GM23338 (cell line): Measurements from ENCODE around the gene USP2. TPM values are rescaled to one million over a fixed set of nuclear protein-coding genes. Genes with fewer than 3 reads are reported as not detected.

ENCODE experiments used
- ATAC-seq: fragments of 200-7000 bp; cut with Tn5 transposase; 3 replicates; pipeline ENCODE4 v1.9.1; 2020
- DNase-seq: peaks from one replicate; pipeline ENCODE4 v3.0.0-alpha.2; 2015; ENCODE audit warnings: low spot score
- H2AFZ ChIP-seq: fragments of 200-600 bp; sonication (generic); 2 replicates; pipeline ENCODE4 v1.8.0; 2016; ENCODE audit warnings: antibody characterized with exemption, mild to moderate bottlenecking, moderate library complexity
- H3F3A ChIP-seq: fragments of 200-600 bp; sonication (generic); replicated peaks from 2 replicates; pipeline ENCODE4 v1.8.0; 2017; ENCODE audit warnings: antibody characterized with exemption, mixed run types, low read depth
- H3K27ac ChIP-seq: fragments of 200-600 bp; sonication (generic); 2 replicates; pipeline ENCODE4 v1.6.1; 2016; ENCODE audit warnings: low read depth
- H3K27me3 ChIP-seq: fragments of 200-600 bp; sonication (generic); 2 replicates; pipeline ENCODE4 v1.8.0; 2016; ENCODE audit warnings: mild to moderate bottlenecking, mixed run types, moderate library complexity; ENCODE audit not compliant: insufficient read depth
- H3K36me3 ChIP-seq: fragments of 200-600 bp; sonication (generic); 2 replicates; pipeline ENCODE4 v1.8.0; 2016; ENCODE audit warnings: mild to moderate bottlenecking; ENCODE audit not compliant: insufficient read depth
- H3K4me1 ChIP-seq: fragments of 200-600 bp; sonication (generic); 2 replicates; pipeline ENCODE4 v1.8.0; 2016; ENCODE audit warnings: mild to moderate bottlenecking, moderate library complexity; ENCODE audit not compliant: insufficient read depth
- H3K4me2 ChIP-seq: fragments of 200-600 bp; sonication (generic); 2 replicates; pipeline ENCODE4 v1.7.1; 2017; ENCODE audit warnings: mixed run types
- H3K4me3 ChIP-seq: fragments of 200-600 bp; sonication (generic); 2 replicates; pipeline ENCODE4 v1.6.1; 2016; ENCODE audit warnings: mixed run types
- H3K79me2 ChIP-seq: fragments of 200-600 bp; sonication (generic); replicated peaks from 2 replicates; pipeline ENCODE4 v1.8.0; 2017; ENCODE audit warnings: mild to moderate bottlenecking; ENCODE audit not compliant: insufficient read depth
- H3K9me2 ChIP-seq: fragments of 200-600 bp; sonication (generic); 2 replicates; pipeline ENCODE4 v1.8.0; 2017; ENCODE audit not compliant: insufficient read depth
- H4K20me1 ChIP-seq: fragments of 200-600 bp; sonication (generic); replicated peaks from 2 replicates; pipeline ENCODE4 v1.8.0; 2017; ENCODE audit warnings: mild to moderate bottlenecking; ENCODE audit not compliant: insufficient read depth
- H3K27ac Mint-ChIP-seq: 2 replicates; pipeline ENCODE4 v1.8.0; 2020; ENCODE audit warnings: inconsistent platforms, mild to moderate bottlenecking, moderate library complexity, mixed read lengths
- H3K27me3 Mint-ChIP-seq: 3 replicates; pipeline ENCODE4 v1.8.0; 2022; ENCODE audit warnings: low read depth, mild to moderate bottlenecking, moderate library complexity, mixed read lengths, inconsistent platforms; ENCODE audit not compliant: insufficient read depth, poor library complexity
- H3K36me3 Mint-ChIP-seq: 3 replicates; pipeline ENCODE4 v1.8.0; 2021; ENCODE audit warnings: low read depth, mild to moderate bottlenecking, inconsistent platforms, moderate library complexity, mixed read lengths
- H3K4me1 Mint-ChIP-seq: 3 replicates; pipeline ENCODE4 v1.8.0; 2020; ENCODE audit warnings: mild to moderate bottlenecking, inconsistent platforms, mixed read lengths
- H3K4me3 Mint-ChIP-seq: 3 replicates; pipeline ENCODE4 v1.8.0; 2021; ENCODE audit warnings: moderate library complexity, mild to moderate bottlenecking, inconsistent platforms, mixed read lengths
- H3K9me3 Mint-ChIP-seq: 3 replicates; pipeline ENCODE4 v1.8.0; 2020; ENCODE audit warnings: moderate library complexity, mild to moderate bottlenecking, inconsistent platforms, mixed read lengths
- CREB1 ChIP-seq: fragments of 250-450 bp; sonication (Bioruptor Pico); IDR thresholded peaks from 2 replicates; pipeline ENCODE4 v1.5.0; 2020; ENCODE audit warnings: low read depth, mild to moderate bottlenecking, moderate library complexity
- NANOG ChIP-seq: IDR thresholded peaks from 2 replicates; pipeline ENCODE4 v1.6.1; 2016; ENCODE audit warnings: antibody characterized with exemption, borderline replicate concordance
- POLR2AphosphoS5 ChIP-seq: IDR thresholded peaks from 2 replicates; pipeline ENCODE4 v1.6.1; 2016; ENCODE audit warnings: antibody characterized with exemption, low read depth
- ZNF462 ChIP-seq: fragments of 250-450 bp; sonication (Bioruptor Pico); IDR thresholded peaks from 2 replicates; pipeline ENCODE4 v1.5.0; 2020; ENCODE audit warnings: mild to moderate bottlenecking, moderate library complexity
- polyA plus RNA-seq: library from polyadenylated mRNA; unstranded; fragments of >200 nt; fragmentation: Nextera tagmentation; extraction: Ambion mirVana; gene quantifications from 2 replicates; pipeline ENCODE4 v1.2.1, GENCODE V29; 2016
- total RNA-seq: library from RNA; depleted of rRNA; stranded (reverse); fragments of >200 nt; shearing (Covaris generic); gene quantifications from 2 replicates; pipeline ENCODE4 v1.2.3, GENCODE V29; 2014

Gene USP2
- total and polyA plus RNA-seq, 2 experiments from 2014 or later = 4.9 to 5.0 TPM

DNA sequence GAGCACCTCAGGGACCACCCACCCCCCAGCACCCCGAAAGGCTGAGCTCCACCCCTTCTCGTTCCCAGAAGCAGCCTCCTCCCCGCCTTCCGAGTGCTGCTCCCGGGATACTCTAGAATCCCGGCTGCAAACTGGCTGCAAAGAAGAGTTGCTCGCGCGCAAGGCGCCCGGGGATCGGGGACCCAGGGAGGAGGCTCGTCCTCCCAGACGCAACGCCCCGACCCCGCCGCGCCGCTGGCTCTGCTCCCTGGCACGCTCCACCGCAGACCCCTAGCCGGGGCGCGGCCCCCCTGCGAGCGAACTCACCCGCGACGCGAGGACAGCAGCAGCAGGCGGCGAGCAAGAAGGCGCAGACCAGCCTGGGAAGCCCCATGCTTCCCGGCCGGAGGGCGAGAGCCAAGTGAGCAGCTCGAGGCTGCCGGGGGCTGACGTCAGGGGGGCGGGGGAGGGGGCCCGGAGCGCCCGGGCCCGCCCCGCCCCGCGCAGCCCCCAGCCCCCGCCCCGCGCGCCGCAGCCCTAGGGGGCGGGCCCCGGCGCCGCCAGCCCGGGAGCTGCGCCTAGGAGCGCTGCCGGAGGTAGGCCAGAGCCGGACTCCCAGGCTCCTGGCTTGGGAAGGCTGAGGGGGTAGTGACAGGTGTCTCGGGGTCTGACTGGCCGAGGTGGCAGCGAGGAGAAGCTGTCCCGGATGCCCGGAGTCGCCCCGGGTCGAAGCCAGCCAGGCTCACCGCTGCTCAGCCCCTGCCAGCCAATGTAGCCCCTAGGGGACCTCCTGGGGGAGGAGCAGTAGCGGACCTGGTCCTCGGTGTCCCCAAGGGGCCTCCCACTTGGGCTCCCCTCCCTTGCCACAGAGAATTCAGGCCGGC lies 64.5 kb downstream of the USP2 start, which contains the start of gene MCAM:
MCAM (minus strand) TSS at position 402 of the 863 bp plus-strand sequence; CDS start at position 373, 29 bp downstream.
- Histone ChIP-seq H3K4me1 (peaks cover 42% of the 10 kb centered on the region), H3F3A (peaks cover 18% of the 10 kb centered on the region), H3K4me2 (peak within 1 kb of the TSS; percentile 98), H3K36me3 (no peaks in the 10 kb centered on the region), H3K27me3 (peaks cover 42% of the 10 kb centered on the region), H3K79me2 (no peaks in the 10 kb centered on the region), H3K9me2 (no peaks in the 10 kb centered on the region), H3K4me3 (peak within 1 kb of the TSS; percentile 86), H2AFZ (peak within 1 kb of the TSS; percentile 72), H3K27ac (no peak within 1 kb of the TSS), H4K20me1 (peaks cover 7% of the 10 kb centered on the region; the same call in 1 of the 2 replicates)
- peaks cover 58% of the 10 kb centered on the region for H3K27me3 Mint-ChIP-seq
- H3K4me1 Mint-ChIP-seq = peaks cover 31% of the 10 kb centered on the region
- TF ChIP-seq ZNF462 (CRISPR knock-in tag) = no peak
- peak; percentile 88 for TF ChIP-seq POLR2AphosphoS5
- no peak for TF ChIP-seq NANOG
- 0 out of 2 replicates have a peak, but pooled peaks have one; percentile 39 for TF ChIP-seq CREB1 (CRISPR knock-in tag)
- peak; percentile 6 for ATAC-seq
- H3K27ac Mint-ChIP-seq = no peak within 1 kb of the TSS
- H3K36me3 Mint-ChIP-seq = peaks cover 3% of the 10 kb centered on the region; the same call in 1 of the 3 replicates
- H3K9me3 Mint-ChIP-seq = no peaks in the 10 kb centered on the region
- peak; percentile 66 for DNase-seq
- peak within 1 kb of the TSS; percentile 68 for H3K4me3 Mint-ChIP-seq
